Karpas-422 (cell line): ENCODE data around the gene H1-8. TPM values are rescaled to one million over a fixed set of nuclear protein-coding genes. Genes with fewer than 3 reads are reported as not detected.

ENCODE experiments used
- DNase-seq: peaks from one replicate; pipeline ENCODE4 v3.0.0-alpha.2; 2015
- H2AFZ ChIP-seq: fragments of 200-600 bp; sonication (generic); 2 replicates; pipeline ENCODE4 v1.6.1; 2014; ENCODE audit warnings: antibody characterized with exemption, low read length, mixed read lengths
- H3K27ac ChIP-seq: fragments of 200-600 bp; sonication (generic); 2 replicates; pipeline ENCODE4 v1.5.1; 2014; ENCODE audit warnings: mild to moderate bottlenecking, low read length, moderate library complexity
- H3K27me3 ChIP-seq: fragments of 200-600 bp; sonication (generic); 2 replicates; pipeline ENCODE4 v1.6.1; 2014; ENCODE audit warnings: low read length, mixed read lengths
- H3K36me3 ChIP-seq: fragments of 200-600 bp; sonication (generic); 2 replicates; pipeline ENCODE4 v1.6.1; 2014; ENCODE audit warnings: low read length, mixed read lengths; ENCODE audit not compliant: insufficient read depth
- H3K4me1 ChIP-seq: fragments of 200-600 bp; sonication (generic); 2 replicates; pipeline ENCODE4 v1.6.1; 2014; ENCODE audit warnings: mild to moderate bottlenecking, low read length, mixed read lengths
- H3K4me2 ChIP-seq: fragments of 200-600 bp; sonication (generic); 2 replicates; pipeline ENCODE4 v1.6.1; 2014; ENCODE audit warnings: low read length, low read depth, mild to moderate bottlenecking; ENCODE audit not compliant: poor library complexity, severe bottlenecking
- H3K4me3 ChIP-seq: fragments of 200-600 bp; sonication (generic); 2 replicates; pipeline ENCODE4 v1.5.1; 2014; ENCODE audit warnings: mild to moderate bottlenecking, antibody characterized with exemption, low read length, mixed read lengths
- H3K79me2 ChIP-seq: fragments of 200-600 bp; sonication (generic); 2 replicates; pipeline ENCODE4 v1.6.1; 2014; ENCODE audit warnings: mild to moderate bottlenecking, low read length, mixed read lengths
- H3K9ac ChIP-seq: fragments of 200-600 bp; sonication (generic); 2 replicates; pipeline ENCODE4 v1.6.0; 2014; ENCODE audit warnings: low read length
- H3K9me2 ChIP-seq: fragments of 200-600 bp; sonication (generic), shearing (Covaris generic); replicated peaks from 2 replicates; pipeline ENCODE4 v1.6.0; 2014; ENCODE audit warnings: mild to moderate bottlenecking, low read length, moderate library complexity; ENCODE audit not compliant: insufficient read depth
- H3K9me3 ChIP-seq: fragments of 300-700, 200-600 bp; sonication (generic); 2 replicates; pipeline ENCODE4 v1.6.1; 2014; ENCODE audit warnings: low read length, mixed read lengths
- H4K20me1 ChIP-seq: fragments of 200-600 bp; sonication (generic); 2 replicates; pipeline ENCODE4 v1.6.1; 2014; ENCODE audit warnings: mild to moderate bottlenecking, antibody characterized with exemption, low read length, low read depth; ENCODE audit not compliant: insufficient read depth
- total RNA-seq: library from RNA; depleted of rRNA; stranded (reverse); fragments of >200 nt; shearing (Covaris generic); gene quantifications from 2 replicates; pipeline ENCODE4 v1.2.3, GENCODE V29; 2014; ENCODE audit warnings: low replicate concordance

H1-8 gene
- total RNA-seq, 1 experiment from 2014 or later = not detected

DNA sequence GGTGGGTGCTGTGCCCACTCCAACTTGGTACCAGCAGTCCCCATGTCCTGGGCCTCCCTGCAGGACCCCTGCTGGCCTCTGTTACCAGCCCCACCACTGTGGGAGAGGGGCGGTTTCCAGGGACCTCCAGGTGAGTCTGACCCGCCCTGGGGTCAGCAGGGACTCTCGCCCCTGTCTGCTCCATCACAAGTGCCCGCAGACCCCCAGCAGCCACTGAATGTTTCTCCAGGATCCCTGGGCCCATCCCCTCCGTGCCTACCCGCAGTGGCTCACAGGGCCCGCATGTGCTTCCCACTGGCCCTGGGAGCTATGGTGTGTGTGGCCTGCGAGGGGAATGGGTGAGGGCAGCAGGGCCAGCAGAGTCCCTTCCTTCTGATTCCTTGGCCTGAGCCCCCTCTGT is 24.4 kb upstream of the H1-8 start:
- no peaks in the 10 kb centered on the region for H3K9me2 ChIP-seq
- no peak overlapping the region for H3K27ac ChIP-seq
- H4K20me1 ChIP-seq = no peaks in the 10 kb centered on the region
- no peak overlapping the region for H2AFZ ChIP-seq
- no peak for DNase-seq
- H3K9me3 ChIP-seq = no peaks in the 10 kb centered on the region
- no peak overlapping the region for H3K9ac ChIP-seq
- no peak overlapping the region for H3K4me3 ChIP-seq
- H3K36me3 ChIP-seq = no peaks in the 10 kb centered on the region
- H3K27me3 ChIP-seq = no peaks in the 10 kb centered on the region
- H3K4me2 ChIP-seq = no peak overlapping the region
- H3K79me2 ChIP-seq = no peaks in the 10 kb centered on the region
- H3K4me1 ChIP-seq = no peaks in the 10 kb centered on the region

DNA sequence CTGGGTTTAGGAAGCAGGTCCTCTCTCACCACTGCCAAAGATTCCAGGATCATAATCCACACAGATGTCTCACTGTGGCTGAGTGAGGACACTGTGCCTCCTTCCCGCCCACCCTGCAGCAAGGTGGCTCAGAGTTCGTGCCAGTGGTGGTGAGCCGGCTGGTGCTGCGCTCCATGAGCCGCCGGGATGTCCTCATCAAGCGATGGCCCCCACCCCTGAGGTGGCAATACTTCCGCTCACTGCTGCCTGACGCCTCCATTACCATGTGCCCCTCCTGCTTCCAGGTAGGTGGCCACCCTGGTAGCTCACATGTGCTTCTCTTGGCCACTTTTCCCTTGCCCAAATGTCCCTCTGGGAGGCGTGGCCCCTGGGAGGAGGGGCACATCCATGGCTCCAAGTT is 23.5 kb upstream of the H1-8 start:
- Histone ChIP-seq H3K27ac (no peak overlapping the region), H3K36me3 (no peaks in the 10 kb centered on the region), H4K20me1 (no peaks in the 10 kb centered on the region), H2AFZ (no peak overlapping the region), H3K4me2 (no peak overlapping the region), H3K9ac (no peak overlapping the region), H3K9me3 (no peaks in the 10 kb centered on the region), H3K79me2 (no peaks in the 10 kb centered on the region), H3K4me3 (no peak overlapping the region), H3K27me3 (no peaks in the 10 kb centered on the region), H3K9me2 (no peaks in the 10 kb centered on the region), H3K4me1 (no peaks in the 10 kb centered on the region)
- no peak for DNase-seq

- Histone ChIP-seq H3K79me2 (no peaks in the 10 kb centered on the region), H3K4me1 (no peaks in the 10 kb centered on the region), H3K4me3 (no peak overlapping the region), H3K27ac (no peak overlapping the region), H4K20me1 (no peaks in the 10 kb centered on the region), H2AFZ (no peak overlapping the region), H3K9me2 (no peaks in the 10 kb centered on the region), H3K36me3 (no peaks in the 10 kb centered on the region), H3K9ac (no peak overlapping the region), H3K9me3 (no peaks in the 10 kb centered on the region), H3K4me2 (no peak overlapping the region), H3K27me3 (no peaks in the 10 kb centered on the region)
- no peak for DNase-seq
These were observed 22.9 kb upstream of the H1-8 start for GRCh38 chr3:129519896-129520715.

- H3K9me3 ChIP-seq = no peaks in the 10 kb centered on the region
- H3K27me3 ChIP-seq = no peaks in the 10 kb centered on the region
- no peak overlapping the region for H2AFZ ChIP-seq
- no peaks in the 10 kb centered on the region for H3K79me2 ChIP-seq
- H3K9ac ChIP-seq = no peak overlapping the region
- DNase-seq = no peak
- no peak overlapping the region for H3K27ac ChIP-seq
- no peak overlapping the region for H3K4me3 ChIP-seq
- no peaks in the 10 kb centered on the region for H3K36me3 ChIP-seq
- no peaks in the 10 kb centered on the region for H3K9me2 ChIP-seq
- peaks cover 1% of the 10 kb centered on the region; the same call in 1 of the 2 replicates for H3K4me1 ChIP-seq
- no peak overlapping the region for H3K4me2 ChIP-seq
- H4K20me1 ChIP-seq = no peaks in the 10 kb centered on the region
These were observed 22.0 kb upstream of the H1-8 start for GRCh38 chr3:129520960-129521359.

DNA sequence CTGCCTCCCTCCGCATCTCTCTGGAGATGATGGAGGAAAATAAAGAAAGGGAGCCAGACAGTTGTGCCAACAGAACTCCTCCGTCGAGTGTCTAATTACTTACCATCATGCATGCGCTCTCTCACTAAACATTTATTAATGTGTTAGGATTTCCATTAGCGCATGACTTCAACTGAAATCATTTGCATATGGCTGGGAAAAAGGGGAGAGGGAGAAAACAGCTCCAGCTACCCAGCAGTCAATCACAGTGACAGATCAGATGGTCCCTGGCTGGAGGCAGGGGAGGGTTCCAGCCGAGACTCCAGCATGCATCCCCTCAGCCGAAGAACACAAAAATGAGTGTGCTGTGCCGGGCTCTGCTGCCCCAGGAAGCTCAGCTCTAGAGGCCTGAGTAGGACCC is 21.4 kb upstream of the H1-8 start:
- no peaks in the 10 kb centered on the region for H3K79me2 ChIP-seq
- no peak overlapping the region for H3K4me3 ChIP-seq
- no peak for DNase-seq
- no peaks in the 10 kb centered on the region for H4K20me1 ChIP-seq
- no peaks in the 10 kb centered on the region for H3K27me3 ChIP-seq
- no peaks in the 10 kb centered on the region for H3K9me2 ChIP-seq
- no peaks in the 10 kb centered on the region for H3K36me3 ChIP-seq
- H2AFZ ChIP-seq = no peak overlapping the region
- peaks cover 7% of the 10 kb centered on the region for H3K4me1 ChIP-seq
- H3K9me3 ChIP-seq = no peaks in the 10 kb centered on the region
- H3K9ac ChIP-seq = no peak overlapping the region
- H3K4me2 ChIP-seq = no peak overlapping the region
- no peak overlapping the region for H3K27ac ChIP-seq

- H3K9me2 ChIP-seq = no peaks in the 10 kb centered on the region
- no peak overlapping the region for H3K9ac ChIP-seq
- no peak overlapping the region for H3K4me3 ChIP-seq
- H3K27ac ChIP-seq = no peak overlapping the region
- no peaks in the 10 kb centered on the region for H3K27me3 ChIP-seq
- H4K20me1 ChIP-seq = no peaks in the 10 kb centered on the region
- no peak overlapping the region for H3K4me2 ChIP-seq
- H3K79me2 ChIP-seq = no peaks in the 10 kb centered on the region
- H3K4me1 ChIP-seq = peaks cover 7% of the 10 kb centered on the region
- H2AFZ ChIP-seq = no peak overlapping the region
- H3K36me3 ChIP-seq = no peaks in the 10 kb centered on the region
- DNase-seq = no peak
- H3K9me3 ChIP-seq = no peaks in the 10 kb centered on the region
These were observed 20.0 kb upstream of the H1-8 start for GRCh38 chr3:129522953-129523352.

DNA sequence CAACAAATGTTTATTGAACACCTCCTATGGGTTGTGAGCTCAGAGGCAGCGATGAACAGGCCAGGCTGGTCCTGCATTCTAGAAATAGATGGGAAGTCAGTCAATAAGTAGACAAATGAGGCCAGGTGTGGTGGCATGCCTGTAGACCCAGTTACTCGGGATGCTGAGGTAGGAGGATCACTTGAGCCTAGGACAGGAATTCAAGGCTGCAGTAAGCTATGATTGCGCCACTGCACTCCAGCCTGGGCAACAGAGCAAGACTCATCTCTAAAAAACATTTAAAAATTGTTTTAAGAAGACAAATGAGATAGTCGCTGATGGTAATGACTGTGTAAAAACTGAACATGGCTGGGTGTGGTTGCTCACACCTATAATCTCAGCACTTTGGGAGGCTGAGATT is 18.9 kb upstream of the H1-8 start:
- Histone ChIP-seq H3K9me2 (no peaks in the 10 kb centered on the region), H3K9ac (no peak overlapping the region), H3K27ac (no peak overlapping the region), H3K27me3 (no peaks in the 10 kb centered on the region), H3K4me2 (no peak overlapping the region), H2AFZ (no peak overlapping the region), H3K79me2 (no peaks in the 10 kb centered on the region), H3K9me3 (no peaks in the 10 kb centered on the region), H3K4me3 (no peak overlapping the region), H3K4me1 (peaks cover 7% of the 10 kb centered on the region), H3K36me3 (no peaks in the 10 kb centered on the region), H4K20me1 (no peaks in the 10 kb centered on the region)
- no peak for DNase-seq

DNA sequence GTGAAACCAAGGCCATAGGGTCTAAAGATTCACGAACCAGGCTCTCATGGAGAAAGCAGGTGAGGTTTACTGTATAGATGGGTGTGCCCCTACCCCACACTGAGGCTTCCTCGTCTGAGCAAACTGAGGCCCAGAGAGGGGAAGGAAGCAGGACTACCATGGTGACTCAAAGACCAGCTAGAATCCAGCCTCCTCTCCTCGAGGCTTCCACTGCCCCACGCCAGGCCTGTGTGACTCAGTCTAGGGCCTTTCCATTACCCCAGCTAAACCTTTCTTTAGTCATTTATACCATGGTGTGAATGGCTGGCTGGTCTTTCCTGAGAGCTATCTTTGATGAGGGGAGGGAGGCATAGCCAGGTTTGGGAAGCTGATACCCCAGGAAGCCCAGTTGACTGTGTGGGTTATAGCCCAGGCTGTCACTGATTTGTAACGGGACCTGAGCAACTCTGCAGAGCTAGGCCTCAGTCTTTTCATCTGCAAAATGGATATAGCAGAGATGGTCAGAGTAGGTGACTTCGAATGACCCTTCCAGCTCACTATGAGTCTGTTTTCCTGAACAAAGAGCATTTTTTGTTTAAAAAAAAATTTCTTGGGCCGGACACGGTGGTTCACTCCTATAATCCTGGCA is 17.5 kb upstream of the H1-8 start:
- H3K27ac ChIP-seq = no peak overlapping the region
- H3K9me3 ChIP-seq = no peaks in the 10 kb centered on the region
- no peaks in the 10 kb centered on the region for H3K27me3 ChIP-seq
- H3K4me2 ChIP-seq = no peak overlapping the region
- no peak overlapping the region for H3K4me3 ChIP-seq
- no peaks in the 10 kb centered on the region for H3K79me2 ChIP-seq
- H4K20me1 ChIP-seq = no peaks in the 10 kb centered on the region
- no peak overlapping the region for H2AFZ ChIP-seq
- H3K9me2 ChIP-seq = no peaks in the 10 kb centered on the region
- no peaks in the 10 kb centered on the region for H3K36me3 ChIP-seq
- H3K4me1 ChIP-seq = peaks cover 7% of the 10 kb centered on the region
- no peak for DNase-seq
- no peak overlapping the region for H3K9ac ChIP-seq
